GM21515 (cell line): ENCODE results near the gene GRID2.
"Not testable (repeated sequence)": the region's sequence is repeated elsewhere in the genome, so short reads cannot be mapped to it uniquely, and the experiment has no call there.

ENCODE experiments used
- ATAC-seq: cut with Tn5 transposase; IDR thresholded peaks from one replicate; pipeline ENCODE4 v1.9.1; 2021; ENCODE audit not compliant: unreplicated experiment

GRID2 gene

DNA sequence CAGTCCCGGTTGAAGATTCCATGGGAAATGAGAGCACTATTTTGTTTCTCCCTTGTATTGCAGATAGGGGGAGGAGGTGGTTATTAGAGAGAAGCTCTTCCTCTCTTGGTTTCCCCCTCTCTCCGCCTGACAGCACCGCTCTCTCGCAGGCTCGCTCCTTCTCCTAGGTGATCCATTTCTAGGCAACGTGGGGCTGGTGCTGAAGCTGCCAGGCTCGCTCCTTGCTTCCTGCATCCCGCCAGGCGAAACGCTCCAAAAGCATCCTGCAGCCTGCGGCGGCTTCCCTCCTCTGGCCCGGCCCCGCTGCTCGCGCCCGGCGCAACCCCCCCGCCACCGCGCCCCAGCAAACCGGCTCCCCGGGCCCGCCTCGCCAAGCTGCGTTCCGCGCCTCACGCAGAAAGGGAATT lies at the start of gene GRID2:
Gene GRID2, plus strand, starts transcription at position 346 of the 407 bp plus-strand sequence.
- ATAC-seq, result no peak

- ATAC-seq, result no peak
These were observed 49.6 kb upstream of the GRID2 start for GRCh38 chr4:92253986-92254671.

- ATAC-seq, result no peak
These were observed 48.9 kb upstream of the GRID2 start for GRCh38 chr4:92254767-92255442.

DNA sequence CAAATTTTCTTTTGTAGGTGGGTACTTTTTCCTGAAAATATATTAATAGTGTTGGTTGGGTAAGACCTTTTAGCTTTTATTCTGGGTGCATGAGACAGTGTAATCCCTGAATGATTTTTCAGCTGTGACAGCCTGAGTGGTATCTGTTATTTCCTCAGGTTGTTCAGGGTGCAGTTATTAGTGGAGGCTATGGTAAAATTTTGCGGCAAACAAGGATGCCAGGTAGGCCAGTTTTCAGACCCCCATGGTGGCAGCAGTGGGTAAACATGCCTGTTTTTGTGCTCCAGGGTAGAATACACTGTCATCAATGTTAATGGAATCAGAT lies 47.9 kb upstream of the GRID2 start:
- ATAC-seq, result no peak

DNA sequence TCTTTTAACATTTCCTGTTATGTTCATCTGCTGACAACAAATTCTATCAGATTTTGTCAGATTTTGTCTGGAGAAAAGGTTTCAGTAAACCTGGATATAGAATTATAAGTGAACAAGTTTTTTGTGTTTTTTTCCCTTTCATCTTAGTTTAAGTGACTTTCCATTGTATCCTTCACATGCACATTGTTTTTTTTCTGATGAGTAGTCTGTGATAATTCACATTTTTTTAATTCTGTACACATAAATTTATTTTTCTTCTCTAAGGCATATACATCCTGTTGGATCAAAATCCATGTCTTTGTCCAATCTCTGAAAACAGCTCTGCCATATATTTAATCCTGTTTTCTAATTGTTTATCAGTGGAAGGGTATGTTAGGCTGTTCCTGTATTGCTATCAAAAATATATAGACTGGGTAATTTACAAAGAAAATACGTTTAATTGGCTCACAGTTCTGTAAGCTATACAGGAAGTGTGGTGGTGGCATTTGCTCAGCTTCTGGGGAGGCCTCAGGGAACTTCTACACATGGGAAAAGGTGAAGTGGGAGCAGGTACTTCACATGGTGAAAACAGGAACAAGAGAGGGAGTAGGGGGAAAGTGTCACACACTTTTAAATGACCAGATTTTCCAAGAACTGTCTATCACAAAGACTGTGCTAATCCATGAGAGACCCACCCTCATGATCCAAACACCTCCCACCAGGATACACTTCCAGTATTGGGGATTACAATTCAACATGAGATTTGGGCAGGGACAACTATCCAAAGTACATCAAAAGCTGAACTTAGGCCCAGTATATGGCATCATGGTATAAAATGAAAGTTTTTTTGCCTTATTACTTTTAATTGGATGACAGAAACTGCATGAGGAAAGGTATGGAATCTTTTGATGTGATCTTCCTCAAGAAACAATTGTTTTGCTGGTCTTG lies 45.6 kb upstream of the GRID2 start:
- no peak for ATAC-seq

GRCh38 chr4:92261256-92261655 lies 42.5 kb upstream of the GRID2 start:
- ATAC-seq, result no peak

- no peak for ATAC-seq
These were observed 41.4 kb upstream of the GRID2 start for GRCh38 chr4:92262371-92262770.

DNA sequence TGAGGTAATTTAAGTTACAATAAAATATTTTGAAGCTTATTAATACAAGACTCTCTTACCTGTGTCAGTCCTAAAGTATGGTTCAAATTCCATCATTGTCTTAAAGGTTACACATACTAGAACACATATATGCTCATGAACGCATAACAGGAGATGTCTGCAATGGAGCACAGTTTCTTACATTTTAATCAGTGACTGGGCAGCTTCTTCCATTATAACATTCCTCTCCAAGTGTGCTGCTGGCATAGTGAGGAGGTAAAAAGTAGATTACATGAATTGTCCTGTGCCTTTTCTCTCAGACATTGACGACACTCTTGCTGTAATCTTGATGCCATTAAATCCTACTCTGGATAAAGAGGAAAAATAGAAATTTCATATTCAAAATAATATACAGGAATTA lies 40.8 kb upstream of the GRID2 start:
- ATAC-seq, result no peak

DNA sequence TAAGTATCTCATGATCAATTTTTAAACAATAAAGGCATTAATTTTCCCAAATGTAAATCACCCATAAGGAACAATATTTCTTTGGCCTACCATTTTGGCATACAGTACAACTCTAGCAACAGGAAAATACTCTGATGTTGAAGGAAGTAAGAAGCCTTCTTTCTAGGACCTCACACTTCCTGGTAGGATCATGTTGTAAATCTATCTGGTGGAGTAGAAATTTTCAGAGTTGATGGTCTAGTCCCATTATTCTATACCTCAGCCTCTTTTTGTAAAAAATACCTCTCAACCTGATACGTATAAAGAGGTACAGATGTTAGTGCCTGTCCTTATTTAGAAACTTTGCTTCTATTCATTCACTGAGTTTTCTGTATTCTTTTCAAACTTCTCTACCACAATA lies 40.2 kb upstream of the GRID2 start:
- ATAC-seq, result no peak

GRCh38 chr4:92264163-92264562 lies 39.6 kb upstream of the GRID2 start:
- no peak for ATAC-seq

DNA sequence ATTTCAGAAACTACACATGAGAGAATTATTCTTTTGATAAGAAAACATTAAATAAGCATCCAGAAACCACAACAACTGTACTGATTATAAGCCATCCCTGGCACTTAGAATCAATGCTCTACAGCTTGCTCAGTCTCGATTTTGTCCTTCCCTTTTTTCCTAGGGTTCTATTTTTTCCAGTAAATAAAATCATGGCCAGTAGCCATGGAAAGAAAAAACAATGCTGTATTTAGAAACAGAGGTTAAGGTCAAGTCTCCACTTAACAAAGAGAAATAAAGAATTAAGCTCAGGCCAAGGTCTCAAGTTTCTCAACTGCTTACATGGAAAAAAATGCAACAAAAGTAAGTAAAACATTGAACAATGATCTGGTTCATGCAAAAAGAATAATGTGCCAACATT lies 38.7 kb upstream of the GRID2 start:
- ATAC-seq, result no peak

GRCh38 chr4:92265798-92266197 lies 38.0 kb upstream of the GRID2 start:
- ATAC-seq, result no peak

DNA sequence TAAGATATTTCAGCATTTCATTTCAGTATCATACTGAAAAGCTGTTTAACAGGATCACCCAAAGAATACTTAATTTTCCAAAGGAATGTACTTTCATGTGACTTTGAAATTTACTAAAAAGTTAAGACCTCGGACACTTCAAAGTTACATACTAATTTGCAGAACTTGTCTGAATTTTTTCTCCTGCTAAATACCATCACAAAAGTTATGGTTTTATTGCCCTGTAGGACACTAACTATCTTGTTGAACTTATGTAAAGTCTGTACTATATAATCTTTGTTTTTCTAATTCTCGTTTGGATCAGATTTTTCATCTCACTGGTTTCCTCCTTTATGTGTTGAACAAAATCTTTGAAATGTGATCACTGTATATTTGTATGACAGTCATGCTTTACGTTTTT lies 37.2 kb upstream of the GRID2 start:
- ATAC-seq, result no peak

GRCh38 chr4:92268642-92269041 lies 35.1 kb upstream of the GRID2 start:
- no peak for ATAC-seq

DNA sequence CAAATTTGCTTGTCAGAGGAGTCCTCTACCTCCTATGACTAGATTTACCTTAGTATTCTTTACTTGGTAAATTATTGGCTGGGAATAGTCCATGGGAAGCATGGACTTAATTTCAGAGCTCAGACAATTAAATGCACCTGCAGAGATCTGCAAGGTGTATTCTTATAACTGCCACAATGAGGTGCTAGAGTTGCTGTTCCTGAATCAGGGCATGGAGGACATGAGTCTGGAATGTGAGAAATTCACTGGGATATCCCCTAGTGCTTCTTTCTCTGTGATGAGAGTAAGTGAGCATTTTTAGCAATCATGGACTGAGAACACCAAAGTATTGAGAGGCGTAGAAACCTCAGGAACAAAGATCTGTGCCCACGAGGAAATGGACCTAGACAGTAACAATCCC lies 32.9 kb upstream of the GRID2 start:
- no peak for ATAC-seq

DNA sequence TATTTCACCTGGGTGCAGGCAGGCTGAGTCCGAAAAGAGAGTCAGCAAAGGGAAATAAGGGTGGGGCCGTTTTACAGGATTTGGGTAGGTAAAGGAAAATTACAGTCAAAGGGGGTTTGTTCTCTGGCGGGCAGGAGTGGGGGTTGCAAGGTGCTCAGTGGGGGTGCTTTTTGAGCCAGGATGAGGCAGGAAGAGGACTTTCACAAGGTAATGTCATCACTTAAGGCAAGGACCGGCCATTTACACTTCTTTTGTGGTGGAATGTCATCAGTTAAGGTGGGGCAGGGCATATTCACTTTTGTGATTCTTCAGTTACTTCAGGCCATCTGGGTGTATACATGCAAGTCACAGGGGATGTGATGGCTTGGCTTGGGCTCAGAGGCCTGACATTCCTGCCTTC lies 32.2 kb upstream of the GRID2 start:
- ATAC-seq, result not testable (repeated sequence)

GRCh38 chr4:92277057-92277881 lies 26.5 kb upstream of the GRID2 start:
- not testable (repeated sequence) for ATAC-seq

GRCh38 chr4:92279296-92279695 lies 24.5 kb upstream of the GRID2 start:
- no peak for ATAC-seq

GRCh38 chr4:92299152-92299551 lies 4.6 kb upstream of the GRID2 start:
- no peak for ATAC-seq

DNA sequence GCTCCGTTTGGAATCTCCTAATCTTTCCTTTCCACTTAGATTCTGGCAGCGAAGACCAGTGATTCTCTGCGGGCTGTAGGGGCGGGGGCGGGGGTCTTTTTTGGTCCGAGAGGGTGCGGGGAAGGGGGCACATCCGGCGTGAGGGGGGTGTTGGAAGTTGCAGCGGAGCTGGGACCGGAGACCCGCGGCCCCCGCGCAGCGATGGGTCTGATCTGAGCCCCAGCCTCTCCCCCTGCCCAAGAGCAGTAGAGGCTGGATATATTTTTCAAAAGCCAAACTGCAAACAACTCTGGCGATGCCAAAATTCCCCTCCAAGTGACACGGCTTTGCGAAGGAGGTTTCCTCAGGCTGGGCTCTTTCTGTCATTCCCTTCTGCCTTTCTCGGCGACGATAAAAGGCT lies 355 bp downstream of the GRID2 start:
- ATAC-seq, result no peak

DNA sequence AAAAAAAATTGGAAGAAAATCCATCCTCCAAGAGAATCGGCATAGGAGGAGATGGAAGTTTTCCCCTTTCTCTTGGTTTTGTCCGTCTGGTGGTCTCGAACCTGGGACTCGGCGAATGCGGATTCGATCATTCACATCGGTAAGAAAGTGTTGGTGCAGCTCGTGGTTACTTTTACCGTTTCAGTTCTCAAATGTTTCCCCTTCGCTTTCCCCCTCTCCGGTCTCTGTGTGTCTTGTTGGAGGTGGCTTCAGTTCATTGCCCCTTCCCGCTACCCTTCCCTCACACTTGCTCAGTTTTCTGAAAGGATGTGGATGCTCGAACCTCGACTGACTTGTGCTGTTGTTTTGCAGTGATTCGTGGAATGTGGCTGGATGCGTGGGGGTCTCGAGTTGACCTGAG lies 840 bp downstream of the GRID2 start:
- ATAC-seq, result no peak
